GM19193 (cell line): ENCODE data around the gene SGPP2.

Source experiments
- POLR2A ChIP-seq: IDR thresholded peaks from 4 replicates; pipeline ENCODE4 v1.6.1; 2011; ENCODE audit not compliant: insufficient read depth, insufficient read length; ENCODE audit errors: extremely low read depth

Gene SGPP2

DNA sequence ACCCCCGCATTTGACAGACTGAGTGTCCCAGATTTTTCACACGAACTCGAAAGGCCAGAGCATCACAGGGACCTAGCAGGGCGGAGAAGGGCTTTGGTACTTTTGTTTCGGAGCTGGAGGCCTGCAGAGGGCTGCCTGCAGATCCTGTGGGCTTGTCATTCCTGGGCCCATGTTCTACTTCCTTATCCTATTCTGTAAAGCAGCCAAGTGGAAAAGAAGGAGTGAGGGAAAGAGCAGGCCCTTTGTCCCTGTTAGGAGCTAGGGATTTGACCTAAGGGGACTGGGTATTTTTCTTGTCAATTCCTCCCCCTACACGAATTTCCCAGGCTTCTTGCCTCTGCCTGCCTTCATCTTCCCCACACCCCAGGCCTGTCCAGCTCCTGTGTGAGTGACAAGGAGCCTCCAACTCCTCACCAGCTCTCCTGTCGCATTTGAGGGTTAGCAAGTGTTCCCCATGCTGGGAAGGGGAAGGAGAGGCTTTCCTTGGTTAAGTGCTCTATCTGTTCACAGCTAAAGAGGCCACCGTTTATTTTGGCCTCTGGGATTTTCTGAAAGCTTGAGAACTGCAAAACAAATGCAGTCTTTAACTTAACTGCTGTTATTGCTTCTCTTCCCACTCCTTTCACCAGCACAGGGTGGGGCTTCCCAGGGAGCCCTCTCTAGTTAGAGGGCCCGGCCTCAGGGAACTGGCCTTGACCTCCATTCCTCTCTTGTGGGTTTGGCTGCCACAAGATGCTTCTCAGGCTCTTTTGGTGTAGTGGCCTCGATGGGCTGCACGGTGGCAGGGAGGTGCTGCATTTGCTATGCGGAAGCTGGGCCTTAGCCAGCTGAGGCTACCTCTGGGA is 61.2 kb downstream of the SGPP2 start:
- TF ChIP-seq POLR2A = no peak

GRCh38 chr2:222490131-222490530 is 65.8 kb downstream of the SGPP2 start:
- TF ChIP-seq POLR2A = no peak

GRCh38 chr2:222492683-222493082 is 68.3 kb downstream of the SGPP2 start:
- TF ChIP-seq POLR2A = no peak

- no peak for TF ChIP-seq POLR2A
Measured at GRCh38 chr2:222494104-222494739, 69.9 kb downstream of the SGPP2 start.

DNA sequence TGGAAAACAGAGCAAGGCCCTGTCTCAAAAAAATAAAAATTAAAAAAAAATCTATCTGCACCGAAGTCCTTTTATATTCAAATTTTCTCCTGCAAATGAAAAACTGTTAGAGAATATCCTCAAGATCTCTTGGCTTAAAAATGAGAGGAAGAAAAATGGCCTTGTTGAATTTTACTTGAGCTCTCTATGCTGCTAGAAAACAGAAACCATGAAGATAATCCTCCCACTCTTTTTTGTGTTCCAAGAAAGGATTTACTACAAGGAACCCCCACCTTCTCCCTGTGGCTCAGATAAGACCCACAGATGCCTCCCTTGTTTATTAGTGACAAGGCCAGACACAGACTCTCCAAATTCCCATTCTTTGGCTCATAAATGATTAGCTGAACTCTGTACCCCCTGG is 71.0 kb downstream of the SGPP2 start:
- no peak for TF ChIP-seq POLR2A

DNA sequence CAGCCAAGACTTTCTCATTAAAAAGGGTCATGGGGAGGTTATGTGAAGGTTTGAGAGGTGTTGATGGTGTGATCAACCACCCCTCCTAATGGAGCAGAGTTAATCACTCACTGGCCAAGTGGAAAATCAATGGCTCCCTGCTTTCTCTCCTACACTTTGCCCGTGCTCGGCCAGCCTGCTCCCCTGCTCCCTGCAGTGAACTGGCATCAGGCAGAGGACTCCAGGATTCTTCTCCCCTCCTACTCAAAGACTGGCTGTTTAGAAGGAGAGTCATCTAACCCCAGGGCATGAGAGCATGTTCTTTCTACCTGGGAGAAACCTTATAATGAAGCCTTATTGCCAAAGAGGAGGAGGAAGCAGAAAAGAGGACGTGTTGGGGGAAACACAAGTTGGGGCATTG is 74.9 kb downstream of the SGPP2 start:
- TF ChIP-seq POLR2A = no peak

- TF ChIP-seq POLR2A = no peak
Measured at GRCh38 chr2:222504191-222504590, 79.8 kb downstream of the SGPP2 start.

DNA sequence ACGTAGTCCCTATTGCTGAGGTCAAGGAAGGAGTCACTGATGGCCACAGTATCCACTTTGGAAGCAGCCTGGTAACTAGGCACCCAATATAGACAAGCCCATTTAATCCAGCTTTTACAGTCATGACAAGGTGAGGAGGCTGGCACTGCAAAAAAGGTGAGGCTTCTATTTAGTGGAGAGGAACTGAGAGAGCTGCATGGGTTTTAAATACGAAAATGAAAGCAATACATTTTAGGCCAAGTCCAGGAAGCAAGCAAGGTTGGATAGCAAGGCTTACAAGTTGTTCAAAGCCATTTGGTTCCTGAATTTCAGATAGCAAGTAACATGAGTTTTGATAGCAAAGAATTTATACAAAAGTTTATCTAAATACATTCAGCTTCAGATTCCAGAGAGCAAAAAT is 80.4 kb downstream of the SGPP2 start:
- TF ChIP-seq POLR2A = no peak

DNA sequence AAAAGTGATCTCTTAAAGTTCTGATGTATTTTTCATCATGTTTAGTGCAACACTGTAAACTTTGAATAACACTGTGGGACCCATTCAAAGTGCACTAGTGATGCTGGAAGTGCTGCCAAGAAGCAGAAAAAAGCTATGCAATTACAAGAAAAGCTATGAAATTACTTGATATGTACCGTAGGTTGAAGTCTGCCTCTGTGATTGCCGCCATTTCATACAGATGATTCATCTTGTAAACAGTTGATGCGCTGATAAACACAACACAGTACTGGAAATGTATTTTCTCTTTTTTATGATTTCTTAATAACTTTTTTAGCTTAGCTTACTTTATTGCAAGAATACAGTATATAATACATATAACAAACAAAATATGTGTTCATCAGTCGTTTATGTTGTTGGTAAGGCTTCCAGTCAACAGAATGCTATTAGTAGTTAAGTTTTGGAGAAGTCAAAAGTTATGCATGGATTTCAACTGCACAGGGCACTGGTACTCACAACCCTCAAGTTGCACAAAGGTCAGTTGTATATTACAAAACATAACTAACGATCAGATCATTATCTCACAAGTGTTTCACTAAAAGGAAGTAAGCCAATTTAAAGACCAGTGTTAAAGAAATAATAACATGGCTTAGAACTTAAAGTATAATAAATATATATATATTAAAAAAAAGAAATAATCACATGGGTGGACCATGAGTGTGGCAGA is 82.0 kb downstream of the SGPP2 start:
- TF ChIP-seq POLR2A = no peak

DNA sequence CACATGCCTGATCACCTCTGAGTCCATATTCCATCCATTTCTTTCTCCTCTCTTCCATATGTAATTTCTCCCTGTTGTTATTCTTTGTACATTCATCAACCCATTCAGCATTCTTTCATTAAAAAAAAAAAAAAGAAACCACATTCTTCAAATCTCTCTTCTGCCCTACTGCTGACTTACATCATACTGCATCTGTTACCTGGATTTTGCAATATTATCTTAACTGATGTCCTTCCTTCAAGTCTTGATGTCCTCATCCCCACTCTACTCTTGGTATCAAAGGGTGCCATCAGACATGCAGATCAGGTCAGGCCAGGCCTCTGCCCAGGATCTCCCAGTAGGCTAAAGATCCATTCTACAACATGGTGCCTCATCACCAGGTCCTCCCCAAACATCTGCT is 90.6 kb downstream of the SGPP2 start:
- TF ChIP-seq POLR2A = no peak

DNA sequence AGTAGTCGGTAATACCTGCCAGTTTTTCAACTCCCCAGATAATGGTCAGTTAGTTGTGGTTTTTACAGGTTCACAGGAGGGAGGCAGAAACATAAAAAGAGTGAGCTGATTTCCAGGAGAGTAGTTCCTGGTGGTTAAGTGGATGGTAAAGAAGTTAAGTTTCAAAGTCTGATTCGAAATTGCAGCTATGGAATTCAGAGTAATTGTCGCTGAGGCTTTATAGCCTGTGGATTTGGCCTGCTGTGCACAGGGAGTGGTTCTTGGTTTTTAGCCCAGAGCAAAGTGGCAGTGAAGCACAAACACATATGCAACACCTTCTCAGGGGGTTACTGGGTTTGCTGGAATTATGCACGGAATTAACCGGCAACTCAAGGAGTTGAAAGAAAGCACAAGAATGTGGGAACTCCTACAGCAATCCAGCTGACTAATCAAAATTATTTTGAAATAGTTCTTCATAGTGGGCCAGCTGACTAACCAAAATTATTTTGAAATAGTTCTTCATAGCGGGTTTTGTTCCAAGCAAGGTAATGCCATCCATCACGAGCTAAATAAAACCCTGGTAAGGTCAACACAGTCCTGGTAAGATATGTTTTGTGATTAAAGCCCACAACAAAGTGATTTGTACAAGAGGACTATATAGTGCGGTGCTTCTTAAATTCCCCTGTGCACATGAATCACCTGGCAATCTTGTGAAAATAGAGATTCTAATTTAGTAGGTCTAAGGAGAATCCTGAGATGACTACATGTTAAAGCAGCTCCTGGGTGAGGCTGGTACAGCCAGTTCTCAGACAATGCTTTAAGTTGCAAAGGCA is 94.4 kb downstream of the SGPP2 start:
- no peak for TF ChIP-seq POLR2A

- no peak for TF ChIP-seq POLR2A
Measured at GRCh38 chr2:222521099-222521498, 96.8 kb downstream of the SGPP2 start.

- no peak for TF ChIP-seq POLR2A
Measured at GRCh38 chr2:222522082-222522481, 97.7 kb downstream of the SGPP2 start.

DNA sequence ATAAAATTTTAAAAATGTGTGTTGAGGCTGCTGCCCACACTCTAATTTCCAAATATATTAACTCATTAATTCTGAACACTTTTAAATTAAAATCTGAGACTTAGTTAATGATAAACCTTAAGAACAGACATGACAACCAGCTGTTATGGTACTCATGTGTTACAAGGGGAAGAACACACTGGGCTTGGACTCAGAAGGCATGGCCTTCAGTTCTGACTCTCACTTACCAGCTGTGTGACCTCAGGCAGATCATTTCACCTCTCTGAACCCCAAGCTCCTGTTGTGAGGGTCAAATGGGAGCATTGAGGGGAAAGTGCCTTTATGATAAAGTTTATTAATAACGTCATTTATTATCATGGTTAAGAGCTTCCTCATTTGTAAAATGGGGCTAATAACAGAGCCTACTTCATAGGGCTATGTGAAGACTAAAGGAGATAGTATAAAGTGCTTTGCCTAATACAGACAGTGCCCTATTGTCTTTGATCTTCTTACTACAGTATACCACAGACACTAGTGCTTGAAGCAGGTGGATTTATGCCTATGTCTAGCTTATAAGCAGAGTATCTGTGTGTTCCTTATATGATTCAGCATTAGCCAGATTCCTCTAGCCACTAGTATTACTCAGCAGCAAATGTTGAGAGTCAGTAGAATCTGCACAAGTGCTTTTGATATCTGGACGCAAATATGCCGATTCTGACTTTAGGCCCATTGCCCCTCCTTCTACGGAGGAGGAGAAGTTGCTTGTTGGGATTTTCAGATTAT is 99.6 kb downstream of the SGPP2 start:
- TF ChIP-seq POLR2A = no peak
